ENCODE data around the gene CDH3.

The CDH3 gene

DNA sequence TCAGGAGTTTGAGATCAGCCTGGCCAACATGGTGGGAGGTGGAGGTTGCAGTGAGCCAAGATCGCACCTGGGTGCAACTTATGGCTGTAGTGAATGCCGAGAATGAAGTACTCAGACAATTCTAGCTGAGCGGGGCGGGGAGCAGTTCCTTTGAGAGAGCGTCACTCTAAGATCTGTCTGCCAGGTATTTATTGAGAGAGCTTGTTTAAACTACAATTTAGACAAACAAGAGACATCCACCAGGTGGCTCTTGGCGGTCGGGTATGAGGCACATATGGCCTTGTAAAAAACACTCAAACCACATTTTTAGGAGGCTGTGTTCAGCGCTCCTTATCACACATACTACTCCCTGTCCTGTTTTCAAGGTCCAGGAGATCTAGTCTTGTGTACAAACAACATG lies 51.4 kb downstream of the CDH3 start:
- Histone ChIP-seq H3K27me3 (ENCODE audit: insufficient read depth, low read length, poor library complexity, severe bottlenecking) (no peaks in the 10 kb centered on the region), H3K4me1 (ENCODE audit: insufficient read depth, low read length, poor library complexity, severe bottlenecking) (no peaks in the 10 kb centered on the region), H3K9me3 (ENCODE audit: insufficient read depth, low read depth, low read length) (no peaks in the 10 kb centered on the region), H3K36me3 (ENCODE audit: insufficient read depth, low read length) (no peaks in the 10 kb centered on the region), H2AFZ (ENCODE audit: low read length) (no peak overlapping the region), H4K20me1 (ENCODE audit: insufficient read depth, low read length, poor library complexity, severe bottlenecking) (no peaks in the 10 kb centered on the region), H3K4me2 (ENCODE audit: low read depth, low read length, poor library complexity, severe bottlenecking) (no peak overlapping the region), H3K4me3 (ENCODE audit: low read length, poor library complexity, severe bottlenecking) (no peak overlapping the region), H3K9me2 (replicated peaks; ENCODE audit: low read depth, low read length) (no peaks in the 10 kb centered on the region), H3K79me2 (ENCODE audit: insufficient read depth, low read length) (no peaks in the 10 kb centered on the region), H3K9ac (ENCODE audit: low read depth, low read length, poor library complexity, severe bottlenecking) (no peak overlapping the region), H3F3A (ENCODE audit: low read depth) (no peaks in the 10 kb centered on the region)
- TF ChIP-seq EZH2phosphoT487 (IDR thresholded peaks at IDR 0.05; ENCODE audit: borderline replicate concordance), result no peak
- TF ChIP-seq, protein P1, sequence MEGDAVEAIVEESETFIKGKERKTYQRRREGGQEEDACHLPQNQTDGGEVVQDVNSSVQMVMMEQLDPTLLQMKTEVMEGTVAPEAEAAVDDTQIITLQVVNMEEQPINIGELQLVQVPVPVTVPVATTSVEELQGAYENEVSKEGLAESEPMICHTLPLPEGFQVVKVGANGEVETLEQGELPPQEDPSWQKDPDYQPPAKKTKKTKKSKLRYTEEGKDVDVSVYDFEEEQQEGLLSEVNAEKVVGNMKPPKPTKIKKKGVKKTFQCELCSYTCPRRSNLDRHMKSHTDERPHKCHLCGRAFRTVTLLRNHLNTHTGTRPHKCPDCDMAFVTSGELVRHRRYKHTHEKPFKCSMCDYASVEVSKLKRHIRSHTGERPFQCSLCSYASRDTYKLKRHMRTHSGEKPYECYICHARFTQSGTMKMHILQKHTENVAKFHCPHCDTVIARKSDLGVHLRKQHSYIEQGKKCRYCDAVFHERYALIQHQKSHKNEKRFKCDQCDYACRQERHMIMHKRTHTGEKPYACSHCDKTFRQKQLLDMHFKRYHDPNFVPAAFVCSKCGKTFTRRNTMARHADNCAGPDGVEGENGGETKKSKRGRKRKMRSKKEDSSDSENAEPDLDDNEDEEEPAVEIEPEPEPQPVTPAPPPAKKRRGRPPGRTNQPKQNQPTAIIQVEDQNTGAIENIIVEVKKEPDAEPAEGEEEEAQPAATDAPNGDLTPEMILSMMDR (conservative IDR thresholded peaks at IDR 0.05; ENCODE audit: low read length), result no peak

DNA sequence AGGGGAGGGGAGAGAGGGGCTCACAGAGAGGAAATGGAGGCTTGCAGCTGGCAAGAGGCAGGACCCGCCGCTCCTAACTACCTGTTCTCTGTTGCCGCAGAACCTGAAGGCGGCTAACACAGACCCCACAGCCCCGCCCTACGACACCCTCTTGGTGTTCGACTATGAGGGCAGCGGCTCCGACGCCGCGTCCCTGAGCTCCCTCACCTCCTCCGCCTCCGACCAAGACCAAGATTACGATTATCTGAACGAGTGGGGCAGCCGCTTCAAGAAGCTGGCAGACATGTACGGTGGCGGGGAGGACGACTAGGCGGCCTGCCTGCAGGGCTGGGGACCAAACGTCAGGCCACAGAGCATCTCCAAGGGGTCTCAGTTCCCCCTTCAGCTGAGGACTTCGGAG lies 53.0 kb downstream of the CDH3 start:
- H3K27me3 ChIP-seq (ENCODE audit: insufficient read depth, low read length, poor library complexity, severe bottlenecking), result no peaks in the 10 kb centered on the region
- H2AFZ ChIP-seq (ENCODE audit: low read length), result no peak overlapping the region
- H3F3A ChIP-seq (ENCODE audit: low read depth), result no peaks in the 10 kb centered on the region
- H3K9me3 ChIP-seq (ENCODE audit: insufficient read depth, low read depth, low read length), result no peaks in the 10 kb centered on the region
- no peaks in the 10 kb centered on the region for H4K20me1 ChIP-seq (ENCODE audit: insufficient read depth, low read length, poor library complexity, severe bottlenecking)
- TF ChIP-seq EZH2phosphoT487 (IDR thresholded peaks at IDR 0.05; ENCODE audit: borderline replicate concordance), result no peak
- TF ChIP-seq, protein P1 (conservative IDR thresholded peaks at IDR 0.05; ENCODE audit: low read length), result no peak
- H3K4me1 ChIP-seq (ENCODE audit: insufficient read depth, low read length, poor library complexity, severe bottlenecking), result no peaks in the 10 kb centered on the region
- no peaks in the 10 kb centered on the region for H3K79me2 ChIP-seq (ENCODE audit: insufficient read depth, low read length)
- H3K4me2 ChIP-seq (ENCODE audit: low read depth, low read length, poor library complexity, severe bottlenecking), result no peak overlapping the region
- H3K4me3 ChIP-seq (ENCODE audit: low read length, poor library complexity, severe bottlenecking), result no peak overlapping the region
- H3K9ac ChIP-seq (ENCODE audit: low read depth, low read length, poor library complexity, severe bottlenecking), result no peak overlapping the region
- H3K9me2 ChIP-seq (replicated peaks; ENCODE audit: low read depth, low read length), result no peaks in the 10 kb centered on the region
- H3K36me3 ChIP-seq (ENCODE audit: insufficient read depth, low read length), result no peaks in the 10 kb centered on the region

DNA sequence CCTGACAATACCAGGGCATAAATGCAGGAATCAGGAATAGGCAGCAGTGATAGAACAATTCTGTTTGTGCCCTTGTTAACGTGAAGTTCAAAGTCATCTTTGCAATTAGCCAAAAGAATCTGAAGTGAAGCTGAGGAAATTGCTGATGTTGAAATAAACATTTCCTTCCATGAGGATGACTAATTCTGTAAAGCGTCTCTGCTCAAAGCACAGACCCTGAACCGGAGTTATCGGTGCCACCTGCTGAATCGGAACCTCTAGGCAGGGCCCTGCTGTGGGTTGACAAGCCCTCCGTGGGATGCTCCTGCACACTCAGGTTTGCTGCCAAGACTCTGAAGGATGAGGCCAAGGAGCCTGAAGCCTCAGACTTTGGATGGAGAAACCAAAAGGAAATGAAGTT lies 55.0 kb downstream of the CDH3 start:
- H3K9me3 ChIP-seq (ENCODE audit: insufficient read depth, low read depth, low read length), result no peaks in the 10 kb centered on the region
- H3F3A ChIP-seq (ENCODE audit: low read depth), result no peaks in the 10 kb centered on the region
- no peak overlapping the region for H3K4me3 ChIP-seq (ENCODE audit: low read length, poor library complexity, severe bottlenecking)
- no peak overlapping the region for H3K4me2 ChIP-seq (ENCODE audit: low read depth, low read length, poor library complexity, severe bottlenecking)
- no peak overlapping the region for H2AFZ ChIP-seq (ENCODE audit: low read length)
- H4K20me1 ChIP-seq (ENCODE audit: insufficient read depth, low read length, poor library complexity, severe bottlenecking), result no peaks in the 10 kb centered on the region
- H3K4me1 ChIP-seq (ENCODE audit: insufficient read depth, low read length, poor library complexity, severe bottlenecking), result no peaks in the 10 kb centered on the region
- no peaks in the 10 kb centered on the region for H3K9me2 ChIP-seq (replicated peaks; ENCODE audit: low read depth, low read length)
- no peak overlapping the region for H3K9ac ChIP-seq (ENCODE audit: low read depth, low read length, poor library complexity, severe bottlenecking)
- H3K27me3 ChIP-seq (ENCODE audit: insufficient read depth, low read length, poor library complexity, severe bottlenecking), result no peaks in the 10 kb centered on the region
- H3K36me3 ChIP-seq (ENCODE audit: insufficient read depth, low read length), result no peaks in the 10 kb centered on the region
- TF ChIP-seq, protein P1 (conservative IDR thresholded peaks at IDR 0.05; ENCODE audit: low read length), result no peak
- no peak for TF ChIP-seq EZH2phosphoT487 (IDR thresholded peaks at IDR 0.05; ENCODE audit: borderline replicate concordance)
- H3K79me2 ChIP-seq (ENCODE audit: insufficient read depth, low read length), result no peaks in the 10 kb centered on the region

Measured in Loucy (cell line).